Activated CD8-positive, alpha-beta memory T cell treated with anti-CD3 and anti-CD28 coated beads, Interleukin-2, amount 10 ng/mL, durations not matched to agents 7 days and 5 days (primary cell): ENCODE measurements around the gene ADCY4. TPM values are rescaled to one million over a fixed set of nuclear protein-coding genes. Genes with fewer than 3 reads are reported as not detected.

Experiments
- ATAC-seq: fragments of 150-1000 bp; cut with Tn5 transposase; one replicate; pipeline ENCODE4 v1.10.0; 2021; ENCODE audit warnings: moderate library complexity
- CTCF ChIA-PET: fragments of 350-600 bp; sonication (Branson Sonifier 250); formaldehyde crosslinking; loops from one replicate; lab custom pipeline; 2021; ENCODE audit warnings: antibody characterized with exemption; lab: Charles Lee
- DNase-seq: peaks from one replicate; pipeline ENCODE4 v3.0.0-alpha.2; 2020
- H3K27ac Mint-ChIP-seq: one replicate; pipeline ENCODE4 v1.8.0; 2021; ENCODE audit warnings: mild to moderate bottlenecking, mixed read lengths
- H3K27me3 Mint-ChIP-seq: one replicate; pipeline ENCODE4 v1.8.0; 2021; ENCODE audit warnings: mixed read lengths
- H3K36me3 Mint-ChIP-seq: one replicate; pipeline ENCODE4 v1.8.0; 2021; ENCODE audit warnings: mild to moderate bottlenecking, mixed read lengths
- H3K4me1 Mint-ChIP-seq: one replicate; pipeline ENCODE4 v1.8.0; 2021; ENCODE audit warnings: mixed read lengths
- H3K4me3 Mint-ChIP-seq: one replicate; pipeline ENCODE4 v1.8.0; 2021; ENCODE audit warnings: mild to moderate bottlenecking, moderate library complexity, mixed read lengths
- H3K9me3 Mint-ChIP-seq: one replicate; pipeline ENCODE4 v1.8.0; 2022; ENCODE audit warnings: low read depth, mixed read lengths
- total RNA-seq, 2 experiments: library from RNA; stranded (reverse); gene quantifications; one replicate each; pipeline ENCODE4 v1.2.3, GENCODE V29; 2021

Gene ADCY4
- total RNA-seq, 2 experiments from 2014 or later, result 1.6 to 3.4 TPM

- H3K4me3 Mint-ChIP-seq, result no peak within 1 kb of the TSS
- CTCF ChIA-PET, result interaction anchor here (0.6 to 20.8 kb wide), 34 partner anchors 9 to 249 kb away, joined by 3 to 541 read pairs (median 6); partner anchors contain the start of genes ADCY4, CBLN3, CHMP4A and DHRS1
These were observed 27.1 kb downstream of the ADCY4 start, which contains the start of gene CIDEB for GRCh38 chr14:24307575-24308341. TSS of gene CIDEB (minus strand) at chr14:24307977. CDS start at chr14:24307858, 119 bp downstream.

GRCh38 chr14:24307156-24307574 is 27.7 kb downstream of the ADCY4 start:
- Mint-ChIP-seq H3K27me3 (no peaks in the 10 kb centered on the region), H3K27ac (peak overlapping the region; percentile 67), H3K4me1 (peaks cover 36% of the 10 kb centered on the region), H3K36me3 (peaks cover 45% of the 10 kb centered on the region), H3K4me3 (no peak overlapping the region), H3K9me3 (no peaks in the 10 kb centered on the region)
- ATAC-seq (no peak), DNase-seq (no peak)
- CTCF ChIA-PET, result interaction anchor here (0.6 to 20.8 kb wide), 17 partner anchors 8 to 214 kb away, joined by 3 to 541 read pairs (median 20); partner anchors contain the start of genes ADCY4, CBLN3, DHRS1 and GMPR2

More at GRCh38 chr14:24307575-24308341, 27.1 kb downstream of the ADCY4 start, which contains the start of gene CIDEB:
- Mint-ChIP-seq H3K36me3 (peaks cover 41% of the 10 kb centered on the region), H3K27me3 (no peaks in the 10 kb centered on the region), H3K4me1 (peaks cover 42% of the 10 kb centered on the region), H3K9me3 (no peaks in the 10 kb centered on the region), H3K27ac (peak within 1 kb of the TSS; percentile 67)
- ATAC-seq, result no peak
- DNase-seq, result peak; percentile 76

DNA sequence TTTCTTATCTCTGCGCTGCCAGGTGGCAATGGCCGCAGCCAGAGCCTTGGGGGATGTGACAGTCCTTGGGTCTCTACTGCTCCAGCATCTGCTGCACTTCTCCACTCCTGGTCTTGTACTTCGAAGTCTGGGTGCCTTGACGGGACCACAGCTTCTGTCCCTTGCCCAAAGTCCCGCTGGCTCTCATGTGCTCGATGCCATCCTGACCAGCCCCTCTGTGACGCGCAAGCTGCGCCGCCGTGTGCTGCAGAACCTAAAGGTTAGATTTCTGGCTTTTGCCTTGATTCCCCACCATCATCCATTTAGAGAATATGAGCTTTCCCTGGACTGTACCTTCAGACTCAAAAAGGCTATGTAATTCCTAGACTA is 30.9 kb downstream of the ADCY4 start:
- Mint-ChIP-seq H3K4me1 (peaks cover 37% of the 10 kb centered on the region), H3K4me3 (no peak overlapping the region), H3K36me3 (peaks cover 42% of the 10 kb centered on the region)

DNA sequence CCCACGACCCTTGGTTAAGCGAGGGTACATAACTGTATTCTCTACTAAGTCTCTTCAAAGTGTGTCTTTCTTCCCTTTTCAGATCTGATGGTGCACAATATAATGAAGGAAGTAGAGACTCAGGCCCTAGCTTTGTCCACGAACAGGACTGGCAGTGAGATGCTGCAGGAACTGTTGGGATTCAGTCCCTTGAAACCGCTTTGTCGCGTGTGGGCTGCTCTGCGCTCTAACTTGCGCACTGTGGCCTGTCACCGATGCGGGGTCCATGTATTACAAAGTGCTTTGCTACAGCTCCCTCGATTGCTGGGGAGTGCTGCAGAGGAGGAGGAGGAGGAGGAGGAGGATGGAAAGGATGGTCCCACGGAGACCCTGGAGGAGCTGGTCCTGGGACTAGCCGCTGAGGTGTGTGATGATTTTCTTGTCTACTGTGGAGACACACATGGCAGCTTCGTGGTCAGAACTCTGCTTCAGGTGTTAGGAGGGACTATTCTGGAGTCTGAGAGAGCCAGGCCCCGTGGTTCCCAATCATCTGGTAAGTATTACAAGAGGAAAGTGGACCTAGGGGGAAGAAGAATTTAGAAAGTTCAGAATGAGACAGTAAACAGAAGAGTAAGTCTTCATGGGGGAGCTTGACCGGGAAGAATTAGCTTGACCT is 34.4 kb downstream of the ADCY4 start:
- peak overlapping the region; percentile 86 for H3K4me3 Mint-ChIP-seq
- H3K4me1 Mint-ChIP-seq, result peaks cover 54% of the 10 kb centered on the region
- DNase-seq, result no peak
- peaks cover 37% of the 10 kb centered on the region for H3K36me3 Mint-ChIP-seq
- peak overlapping the region; percentile 89 for H3K27ac Mint-ChIP-seq
- no peaks in the 10 kb centered on the region for H3K9me3 Mint-ChIP-seq
- CTCF ChIA-PET, result interaction anchor here (1.0 to 20.8 kb wide), 11 partner anchors 9 to 242 kb away, joined by 3 to 541 read pairs (median 20); partner anchors contain the start of genes CHMP4A, CIDEB, GMPR2 and LTB4R
- no peaks in the 10 kb centered on the region for H3K27me3 Mint-ChIP-seq
- no peak for ATAC-seq

More for the DNA sequence above, 30.9 kb downstream of the ADCY4 start:
- CTCF ChIA-PET, result interaction anchor here (0.9 to 20.8 kb wide), 3 partner anchors 6 to 61 kb away, joined by 3 to 541 read pairs (median 169); partner anchors contain the start of genes CIDEB, GMPR2, LTB4R and LTB4R2
- DNase-seq, result no peak
- ATAC-seq, result no peak
- no peaks in the 10 kb centered on the region for H3K9me3 Mint-ChIP-seq
- H3K27me3 Mint-ChIP-seq, result no peaks in the 10 kb centered on the region
- H3K27ac Mint-ChIP-seq, result no peak overlapping the region

GRCh38 chr14:24299255-24300191 is 35.3 kb downstream of the ADCY4 start, which contains the start of the genes DHRS1 and NOP9:
TSS of gene DHRS1 (minus strand) at chr14:24299780. CDS start at chr14:24299106, 674 bp downstream.
TSS of gene NOP9 (plus strand) at chr14:24299850. CDS start at chr14:24299955, 105 bp downstream.
- H3K27ac Mint-ChIP-seq, result peak within 1 kb of the TSS; percentile 89
- H3K4me1 Mint-ChIP-seq, result peaks cover 55% of the 10 kb centered on the region
- DNase-seq (peak; percentile 93), ATAC-seq (peak; percentile 87)
- no peaks in the 10 kb centered on the region for H3K9me3 Mint-ChIP-seq
- H3K4me3 Mint-ChIP-seq, result peak within 1 kb of the TSS; percentile 86
- H3K27me3 Mint-ChIP-seq, result no peaks in the 10 kb centered on the region
- peaks cover 30% of the 10 kb centered on the region for H3K36me3 Mint-ChIP-seq
- CTCF ChIA-PET, result interaction anchor here (1.0 to 20.8 kb wide), 11 partner anchors 10 to 241 kb away, joined by 3 to 541 read pairs (median 20); partner anchors contain the start of genes CHMP4A, CIDEB, GMPR2 and LTB4R

- ATAC-seq, result peak; percentile 4
- H3K9me3 Mint-ChIP-seq, result no peaks in the 10 kb centered on the region
- peak overlapping the region; percentile 86 for H3K4me3 Mint-ChIP-seq
- no peaks in the 10 kb centered on the region for H3K27me3 Mint-ChIP-seq
- H3K4me1 Mint-ChIP-seq, result peaks cover 55% of the 10 kb centered on the region
- H3K27ac Mint-ChIP-seq, result peak overlapping the region; percentile 89
- CTCF ChIA-PET, result interaction anchor here (1.2 to 20.8 kb wide), 10 partner anchors 9 to 241 kb away, joined by 3 to 541 read pairs (median 30); partner anchors contain the start of genes CHMP4A, CIDEB, EMC9 and GMPR2
- peaks cover 26% of the 10 kb centered on the region for H3K36me3 Mint-ChIP-seq
- no peak for DNase-seq
These were observed 36.0 kb downstream of the ADCY4 start for GRCh38 chr14:24298892-24299254.

GRCh38 chr14:24297190-24297964 is 37.5 kb downstream of the ADCY4 start:
- CTCF ChIA-PET, result interaction anchor here (1.0 to 20.8 kb wide), 18 partner anchors 12 to 188 kb away, joined by 3 to 541 read pairs (median 6); partner anchors contain the start of genes CHMP4A, CIDEB, EMC9 and GMPR2
- Mint-ChIP-seq H3K4me1 (peaks cover 55% of the 10 kb centered on the region), H3K36me3 (peaks cover 22% of the 10 kb centered on the region), H3K9me3 (no peaks in the 10 kb centered on the region), H3K4me3 (peak overlapping the region; percentile 12), H3K27me3 (no peaks in the 10 kb centered on the region), H3K27ac (peak overlapping the region; percentile 81)
- no peak for DNase-seq
- ATAC-seq, result peak; percentile 6

GRCh38 chr14:24296341-24297157 is 38.3 kb downstream of the ADCY4 start:
- Mint-ChIP-seq H3K9me3 (no peaks in the 10 kb centered on the region), H3K4me3 (no peak overlapping the region), H3K4me1 (peaks cover 51% of the 10 kb centered on the region), H3K27ac (peak overlapping the region; percentile 81), H3K36me3 (peaks cover 27% of the 10 kb centered on the region), H3K27me3 (no peaks in the 10 kb centered on the region)
- DNase-seq (peak; percentile 81), ATAC-seq (peak; percentile 55)
- CTCF ChIA-PET, result interaction anchor here (0.6 to 20.8 kb wide), 19 partner anchors 13 to 188 kb away, joined by 3 to 541 read pairs (median 6); partner anchors contain the start of genes CHMP4A, CIDEB, EMC9 and GMPR2

DNA sequence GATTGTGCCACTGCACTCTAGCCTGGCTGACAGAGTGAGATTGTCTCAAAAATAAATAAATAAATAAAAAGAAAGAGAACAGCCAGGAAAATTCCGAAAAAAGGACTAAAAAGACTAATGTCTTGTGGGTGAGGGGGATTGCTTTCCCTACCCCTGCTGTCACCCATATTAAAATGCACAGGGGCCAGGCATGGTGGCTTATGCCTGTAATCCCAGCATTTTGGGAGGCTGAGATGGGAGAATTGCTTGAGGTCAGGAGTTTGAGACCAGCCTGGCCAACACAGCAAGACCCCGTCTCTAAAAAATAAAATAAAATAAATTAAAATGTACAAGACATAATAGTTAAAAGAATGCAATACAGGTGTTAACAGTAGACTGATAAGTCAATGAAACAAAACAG is 41.3 kb downstream of the ADCY4 start:
- Mint-ChIP-seq H3K27me3 (peaks cover 7% of the 10 kb centered on the region), H3K36me3 (peaks cover 44% of the 10 kb centered on the region), H3K4me1 (peaks cover 50% of the 10 kb centered on the region), H3K27ac (no peak overlapping the region), H3K9me3 (no peaks in the 10 kb centered on the region), H3K4me3 (no peak overlapping the region)
- DNase-seq, result no peak
- ATAC-seq, result no peak
- CTCF ChIA-PET, result interaction anchor here (1.1 to 5.1 kb wide), 8 partner anchors 15 to 137 kb away, joined by 4 to 35 read pairs (median 8); partner anchors contain the start of genes MDP1, RABGGTA and TINF2

GRCh38 chr14:24292118-24292807 is 42.6 kb downstream of the ADCY4 start:
- Mint-ChIP-seq H3K9me3 (no peaks in the 10 kb centered on the region), H3K4me3 (no peak overlapping the region), H3K4me1 (peaks cover 48% of the 10 kb centered on the region), H3K27ac (no peak overlapping the region), H3K36me3 (peaks cover 45% of the 10 kb centered on the region), H3K27me3 (peaks cover 16% of the 10 kb centered on the region)
- ATAC-seq (no peak), DNase-seq (no peak)
- CTCF ChIA-PET, result interaction anchor here (1.1 to 5.1 kb wide), 9 partner anchors 13 to 139 kb away, joined by 4 to 35 read pairs (median 10); partner anchors contain the start of genes LTB4R, LTB4R2, MDP1 and RABGGTA
